ENCODE results near the gene LCORL.

LCORL gene

GRCh38 chr4:17930256-17930655 is 91.3 kb downstream of the LCORL start:
- no peak overlapping the region for H2AK5ac ChIP-seq (ENCODE audit: low read length)
- peaks cover 2 to 4% of the 10 kb centered on the region in 2 experiments for H3K36me3 ChIP-seq (ENCODE audit: control insufficient read depth in 1 of 2, insufficient read depth in 2 of 2, low read length in 2 of 2)
- no peak overlapping the region for H2BK120ac ChIP-seq (ENCODE audit: insufficient read depth, low read length, poor library complexity)
- no peak overlapping the region for H4K12ac ChIP-seq (ENCODE audit: low read depth, low read length)
- H3K9ac ChIP-seq (ENCODE audit: low read length) = no peak overlapping the region
- no peak overlapping the region for H3K4me3 ChIP-seq (ENCODE audit: low read depth, low read length)
- no peaks in the 10 kb centered on the region for H3K79me1 ChIP-seq (ENCODE audit: low read length)
- H3K27me3 ChIP-seq (ENCODE audit: insufficient read depth, low read length) = no peaks in the 10 kb centered on the region
- H3K14ac ChIP-seq (ENCODE audit: low read length) = no peak overlapping the region
- no peak for DNase-seq
- H4K91ac ChIP-seq (ENCODE audit: low read depth, low read length) = no peak overlapping the region
- no peak overlapping the region for H3K23ac ChIP-seq (ENCODE audit: low read length)
- H2BK5ac ChIP-seq (ENCODE audit: low read depth, low read length, poor library complexity) = no peak overlapping the region
- WGBS (ENCODE audit: extremely low coverage, insufficient coverage, insufficient read length) = no CpG with 5 or more reads among the region's 3 CpGs
- H3K9me3 ChIP-seq (ENCODE audit: insufficient read depth, low read depth, low read length) = no peaks in the 10 kb centered on the region
- H2AFZ ChIP-seq (ENCODE audit: insufficient read depth, low read length, poor library complexity) = no peak overlapping the region
- H3K4me2 ChIP-seq (ENCODE audit: low read length) = no peak overlapping the region
- no peak overlapping the region for H4K8ac ChIP-seq (ENCODE audit: low read depth, low read length)
- H2BK12ac ChIP-seq (ENCODE audit: low read length) = no peak overlapping the region
- H3K4me1 ChIP-seq (ENCODE audit: control insufficient read depth in 1 of 2, insufficient read depth in 2 of 2, low read length in 2 of 2) = no peaks in the 10 kb centered on the region
- no peak overlapping the region for H3K27ac ChIP-seq (ENCODE audit: low read depth, low read length)
- H3K79me2 ChIP-seq (ENCODE audit: control insufficient read depth, insufficient read depth, low read length, poor library complexity) = no peaks in the 10 kb centered on the region
- no peak overlapping the region for H3K4ac ChIP-seq (ENCODE audit: low read depth, low read length)
- no peak overlapping the region for H3K18ac ChIP-seq (ENCODE audit: low read length)

DNA sequence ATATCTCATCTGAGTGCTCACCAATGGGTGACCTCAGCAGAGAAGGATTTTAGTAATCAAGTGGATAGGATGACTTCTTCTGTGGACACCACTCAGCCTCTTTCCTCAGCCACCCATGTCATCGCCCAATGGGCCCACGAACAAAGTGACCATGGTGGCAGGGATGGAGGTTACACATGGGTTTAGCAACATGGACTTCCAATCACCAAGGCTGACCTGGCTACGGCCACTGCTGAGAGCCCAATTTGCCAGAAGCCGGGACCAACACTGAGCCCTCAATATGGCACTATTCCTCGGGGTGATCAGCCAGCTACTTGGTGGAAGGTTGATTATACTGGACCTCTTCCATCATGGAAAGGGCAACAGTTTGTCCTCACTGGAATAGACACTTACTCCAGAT is 97.4 kb downstream of the LCORL start:
- Histone ChIP-seq H3K36me3 (ENCODE audit: control insufficient read depth in 1 of 2, insufficient read depth in 2 of 2, low read length in 2 of 2) (peaks cover 0 to 4% of the 10 kb centered on the region in 2 experiments), H3K4me1 (ENCODE audit: control insufficient read depth in 1 of 2, insufficient read depth in 2 of 2, low read length in 2 of 2) (no peaks in the 10 kb centered on the region), H2BK5ac (ENCODE audit: low read depth, low read length, poor library complexity) (no peak overlapping the region), H3K27ac (ENCODE audit: low read depth, low read length) (no peak overlapping the region), H4K12ac (ENCODE audit: low read depth, low read length) (no peak overlapping the region), H3K4me2 (ENCODE audit: low read length) (no peak overlapping the region), H4K8ac (ENCODE audit: low read depth, low read length) (no peak overlapping the region), H3K9ac (ENCODE audit: low read length) (no peak overlapping the region), H3K9me3 (ENCODE audit: insufficient read depth, low read depth, low read length) (no peaks in the 10 kb centered on the region), H3K14ac (ENCODE audit: low read length) (no peak overlapping the region), H3K23ac (ENCODE audit: low read length) (no peak overlapping the region), H3K4me3 (ENCODE audit: low read depth, low read length) (no peak overlapping the region), H3K4ac (ENCODE audit: low read depth, low read length) (no peak overlapping the region), H2BK12ac (ENCODE audit: low read length) (no peak overlapping the region), H3K79me2 (ENCODE audit: control insufficient read depth, insufficient read depth, low read length, poor library complexity) (no peaks in the 10 kb centered on the region), H2BK120ac (ENCODE audit: insufficient read depth, low read length, poor library complexity) (no peak overlapping the region), H3K27me3 (ENCODE audit: insufficient read depth, low read length) (no peaks in the 10 kb centered on the region), H3K18ac (ENCODE audit: low read length) (no peak overlapping the region), H4K91ac (ENCODE audit: low read depth, low read length) (no peak overlapping the region), H2AFZ (ENCODE audit: insufficient read depth, low read length, poor library complexity) (no peak overlapping the region), H3K79me1 (ENCODE audit: low read length) (no peaks in the 10 kb centered on the region), H2AK5ac (ENCODE audit: low read length) (no peak overlapping the region)
- no peak for DNase-seq
- no CpG with 5 or more reads among the region's 5 CpGs for WGBS (ENCODE audit: extremely low coverage, insufficient coverage, insufficient read length)

DNA sequence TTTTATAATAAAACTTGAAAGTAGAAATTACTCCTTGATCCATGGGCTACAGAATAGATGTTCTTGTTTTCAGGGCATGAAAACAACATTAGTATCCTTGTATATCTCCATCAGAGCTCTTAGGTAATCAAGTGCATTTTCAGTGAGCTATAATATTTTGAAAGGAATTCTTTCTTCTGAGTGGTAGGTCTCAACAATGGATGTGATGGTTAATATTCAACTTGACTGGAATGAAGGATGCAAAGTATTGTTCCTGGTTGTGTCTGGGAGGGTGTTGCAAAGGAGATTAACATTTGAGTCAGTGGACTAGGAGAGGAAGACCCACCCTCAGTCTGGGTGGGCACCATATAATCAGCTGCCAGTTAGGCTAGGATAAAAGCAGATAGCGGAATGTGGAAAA is 100.1 kb downstream of the LCORL start:
- Histone ChIP-seq H3K23ac (ENCODE audit: low read length) (no peak overlapping the region), H3K4me1 (ENCODE audit: control insufficient read depth in 1 of 2, insufficient read depth in 2 of 2, low read length in 2 of 2) (no peaks in the 10 kb centered on the region), H3K36me3 (ENCODE audit: control insufficient read depth in 1 of 2, insufficient read depth in 2 of 2, low read length in 2 of 2) (peaks cover 0 to 2% of the 10 kb centered on the region in 2 experiments), H3K9ac (ENCODE audit: low read length) (no peak overlapping the region), H2AK5ac (ENCODE audit: low read length) (no peak overlapping the region), H2BK5ac (ENCODE audit: low read depth, low read length, poor library complexity) (no peak overlapping the region), H3K4ac (ENCODE audit: low read depth, low read length) (no peak overlapping the region), H3K14ac (ENCODE audit: low read length) (no peak overlapping the region), H4K8ac (ENCODE audit: low read depth, low read length) (no peak overlapping the region), H3K18ac (ENCODE audit: low read length) (no peak overlapping the region), H3K27ac (ENCODE audit: low read depth, low read length) (no peak overlapping the region), H3K79me1 (ENCODE audit: low read length) (no peaks in the 10 kb centered on the region), H3K4me2 (ENCODE audit: low read length) (no peak overlapping the region), H4K12ac (ENCODE audit: low read depth, low read length) (no peak overlapping the region), H3K79me2 (ENCODE audit: control insufficient read depth, insufficient read depth, low read length, poor library complexity) (no peaks in the 10 kb centered on the region), H3K9me3 (ENCODE audit: insufficient read depth, low read depth, low read length) (no peaks in the 10 kb centered on the region), H3K27me3 (ENCODE audit: insufficient read depth, low read length) (no peaks in the 10 kb centered on the region), H4K91ac (ENCODE audit: low read depth, low read length) (no peak overlapping the region), H2AFZ (ENCODE audit: insufficient read depth, low read length, poor library complexity) (no peak overlapping the region), H3K4me3 (ENCODE audit: low read depth, low read length) (no peak overlapping the region), H2BK120ac (ENCODE audit: insufficient read depth, low read length, poor library complexity) (no peak overlapping the region), H2BK12ac (ENCODE audit: low read length) (no peak overlapping the region)
- DNase-seq = no peak
- WGBS (ENCODE audit: extremely low coverage, insufficient coverage, insufficient read length) = no CpG with 5 or more reads among the region's 1 CpG

GRCh38 chr4:17920681-17921080 is 100.9 kb downstream of the LCORL start:
- Histone ChIP-seq H3K9ac (ENCODE audit: low read length) (no peak overlapping the region), H3K27ac (ENCODE audit: low read depth, low read length) (no peak overlapping the region), H4K91ac (ENCODE audit: low read depth, low read length) (no peak overlapping the region), H3K27me3 (ENCODE audit: insufficient read depth, low read length) (no peaks in the 10 kb centered on the region), H3K4ac (ENCODE audit: low read depth, low read length) (no peak overlapping the region), H2BK120ac (ENCODE audit: insufficient read depth, low read length, poor library complexity) (no peak overlapping the region), H2AK5ac (ENCODE audit: low read length) (no peak overlapping the region), H2BK5ac (ENCODE audit: low read depth, low read length, poor library complexity) (no peak overlapping the region), H3K4me3 (ENCODE audit: low read depth, low read length) (no peak overlapping the region), H3K36me3 (ENCODE audit: control insufficient read depth in 1 of 2, insufficient read depth in 2 of 2, low read length in 2 of 2) (no peaks in the 10 kb centered on the region), H4K8ac (ENCODE audit: low read depth, low read length) (no peak overlapping the region), H3K79me2 (ENCODE audit: control insufficient read depth, insufficient read depth, low read length, poor library complexity) (no peaks in the 10 kb centered on the region), H3K79me1 (ENCODE audit: low read length) (no peaks in the 10 kb centered on the region), H2AFZ (ENCODE audit: insufficient read depth, low read length, poor library complexity) (no peak overlapping the region), H3K4me2 (ENCODE audit: low read length) (no peak overlapping the region), H3K14ac (ENCODE audit: low read length) (no peak overlapping the region), H4K12ac (ENCODE audit: low read depth, low read length) (no peak overlapping the region), H3K4me1 (ENCODE audit: control insufficient read depth in 1 of 2, insufficient read depth in 2 of 2, low read length in 2 of 2) (no peaks in the 10 kb centered on the region), H3K18ac (ENCODE audit: low read length) (no peak overlapping the region), H3K9me3 (ENCODE audit: insufficient read depth, low read depth, low read length) (no peaks in the 10 kb centered on the region), H3K23ac (ENCODE audit: low read length) (no peak overlapping the region), H2BK12ac (ENCODE audit: low read length) (no peak overlapping the region)
- DNase-seq = no peak
- no CpG with 5 or more reads among the region's 1 CpG for WGBS (ENCODE audit: extremely low coverage, insufficient coverage, insufficient read length)

Data from trophoblast cell (in vitro differentiated cells and primary cell).